Calu3 (cell line): ENCODE data around the gene TDRD9. TPM values are rescaled to one million over a fixed set of nuclear protein-coding genes. Genes with fewer than 3 reads are reported as not detected.

ENCODE experiments used
- BruUV-seq: library from RNA; stranded (reverse); fragments of 400-500 nt; replicated peaks from 2 replicates; lab custom pipeline; 2021; lab: Mats Ljungman, UMichigan
- CTCF ChIA-PET: fragments of 300-600 bp; sonication (Branson Sonifier 250); formaldehyde crosslinking; loops from one replicate; lab custom pipeline; 2022; ENCODE audit warnings: antibody characterized with exemption; lab: Charles Lee
- DNase-seq: peaks from one replicate; pipeline ENCODE4 v3.0.0; 2022
- H3K27ac Mint-ChIP-seq: one replicate; pipeline ENCODE4 v1.8.0; 2022; ENCODE audit warnings: mixed read lengths; ENCODE audit not compliant: unreplicated experiment
- H3K27me3 Mint-ChIP-seq: one replicate; pipeline ENCODE4 v1.8.0; 2022; ENCODE audit warnings: mixed read lengths; ENCODE audit not compliant: unreplicated experiment
- H3K36me3 Mint-ChIP-seq: one replicate; pipeline ENCODE4 v1.8.0; 2022; ENCODE audit warnings: mild to moderate bottlenecking, moderate library complexity, mixed read lengths; ENCODE audit not compliant: insufficient read depth, unreplicated experiment
- H3K4me1 Mint-ChIP-seq: one replicate; pipeline ENCODE4 v1.8.0; 2022; ENCODE audit warnings: mild to moderate bottlenecking, low read depth, mixed read lengths; ENCODE audit not compliant: unreplicated experiment
- H3K4me3 Mint-ChIP-seq: one replicate; pipeline ENCODE4 v1.8.0; 2022; ENCODE audit warnings: mild to moderate bottlenecking, low read depth, moderate library complexity, mixed read lengths; ENCODE audit not compliant: unreplicated experiment
- H3K9me3 Mint-ChIP-seq: one replicate; pipeline ENCODE4 v1.8.0; 2022; ENCODE audit warnings: low read depth, mixed read lengths; ENCODE audit not compliant: unreplicated experiment
- CTCF ChIP-seq: fragments of 200-600 bp; IDR thresholded peaks from one replicate; pipeline ENCODE4 v1.8.0; 2022; ENCODE audit warnings: antibody characterized with exemption; ENCODE audit not compliant: unreplicated experiment
- intact Hi-C: fragments of 100-400 bp; cut with micrococcal nuclease; formaldehyde crosslinking; loops from one replicate; pipeline ENCODE4 v1.10.0; 2022; ENCODE audit not compliant: unreplicated experiment
- total RNA-seq: library from RNA; stranded (reverse); gene quantifications from 2 replicates; pipeline ENCODE4 v1.2.3, GENCODE V29; 2022

TDRD9 gene
- total RNA-seq, 1 experiment from 2014 or later = not detected

- TF ChIP-seq CTCF = no peak
- no TSS peak for BruUV-seq
- H3K9me3 Mint-ChIP-seq = no peaks in the 10 kb centered on the region
- H3K4me3 Mint-ChIP-seq = no peak overlapping the region
- CTCF ChIA-PET = interaction anchor here (0.6 kb wide), 1 partner anchor 85 kb away, joined by 3 read pairs; no protein-coding TSS in a partner anchor
- no peak overlapping the region for H3K27ac Mint-ChIP-seq
- peaks cover 5% of the 10 kb centered on the region for H3K36me3 Mint-ChIP-seq
- no peak for DNase-seq
- H3K4me1 Mint-ChIP-seq = peaks cover 20% of the 10 kb centered on the region
- H3K27me3 Mint-ChIP-seq = no peaks in the 10 kb centered on the region
- intact Hi-C loops = no loop called here
Observed at GRCh38 chr14:103884854-103885253, 43.4 kb upstream of the TDRD9 start.

- intact Hi-C loops = no loop called here
- Mint-ChIP-seq H3K27ac (no peak overlapping the region), H3K9me3 (no peaks in the 10 kb centered on the region), H3K27me3 (no peaks in the 10 kb centered on the region), H3K4me3 (no peak overlapping the region), H3K4me1 (peaks cover 20% of the 10 kb centered on the region), H3K36me3 (no peaks in the 10 kb centered on the region)
- no peak for DNase-seq
- CTCF ChIA-PET = no interaction called here
- no TSS peak for BruUV-seq
- TF ChIP-seq CTCF = no peak
Observed at GRCh38 chr14:103885509-103885932, 42.7 kb upstream of the TDRD9 start.

- H3K36me3 Mint-ChIP-seq = no peaks in the 10 kb centered on the region
- intact Hi-C loops = no loop called here
- CTCF ChIA-PET = no interaction called here
Observed at GRCh38 chr14:103886304-103887169, 41.7 kb upstream of the TDRD9 start.

GRCh38 chr14:103887170-103887501, 41.1 kb upstream of the TDRD9 start:
- Mint-ChIP-seq H3K9me3 (no peaks in the 10 kb centered on the region), H3K36me3 (no peaks in the 10 kb centered on the region), H3K4me3 (no peak overlapping the region), H3K4me1 (peaks cover 18% of the 10 kb centered on the region), H3K27ac (no peak overlapping the region), H3K27me3 (no peaks in the 10 kb centered on the region)
- intact Hi-C loops = no loop called here
- CTCF ChIA-PET = no interaction called here
- DNase-seq = no peak
- no peak for TF ChIP-seq CTCF
- BruUV-seq = no TSS peak

More at GRCh38 chr14:103886304-103887169, 41.7 kb upstream of the TDRD9 start:
- no peak for DNase-seq
- Mint-ChIP-seq H3K4me1 (peaks cover 16% of the 10 kb centered on the region), H3K4me3 (no peak overlapping the region), H3K27ac (no peak overlapping the region), H3K9me3 (no peaks in the 10 kb centered on the region), H3K27me3 (no peaks in the 10 kb centered on the region)
- no peak for TF ChIP-seq CTCF
- no TSS peak for BruUV-seq
